DND-41 (cell line): ENCODE measurements around the gene APOM.
A peak's percentile ranks its signal among the peaks of the same experiment; 100 is the strongest.

ENCODE experiments used
- ATAC-seq: fragments of 200-7000 bp; cut with Tn5 transposase; 3 replicates; pipeline ENCODE4 v1.9.1; 2021; ENCODE audit warnings: low read depth; ENCODE audit not compliant: insufficient read depth
- DNase-seq: peaks from one replicate; pipeline ENCODE4 v3.0.0-alpha.2; 2020
- H2AFZ ChIP-seq: 2 replicates; pipeline ENCODE4 v1.6.0; 2012; ENCODE audit warnings: low read depth, low read length
- H3K27ac ChIP-seq: 2 replicates; pipeline ENCODE4 v1.5.1; 2012; ENCODE audit warnings: low read length, inconsistent platforms
- H3K27me3 ChIP-seq: fragments of 200-600 bp; sonication (generic); 2 replicates; pipeline ENCODE4 v1.6.0; 2012; ENCODE audit warnings: low read length, mild to moderate bottlenecking, inconsistent platforms; ENCODE audit not compliant: insufficient read depth, poor library complexity
- H3K36me3 ChIP-seq: 2 replicates; pipeline ENCODE4 v1.5.1; 2012; ENCODE audit warnings: low read length, inconsistent platforms; ENCODE audit not compliant: insufficient read depth
- H3K4me1 ChIP-seq: 2 replicates; pipeline ENCODE4 v1.5.1; 2012; ENCODE audit warnings: mild to moderate bottlenecking, low read length; ENCODE audit not compliant: insufficient read depth
- H3K4me2 ChIP-seq: 2 replicates; pipeline ENCODE4 v1.6.0; 2012; ENCODE audit warnings: mild to moderate bottlenecking, moderate library complexity, low read length, inconsistent platforms; ENCODE audit not compliant: insufficient read depth
- H3K4me3 ChIP-seq, 2 experiments: fragments of 200-600 bp in 1 of 2; shearing (Covaris generic) in 1 of 2; 2 replicates each; pipeline ENCODE4 v1.5.1; 2012 to 2016; ENCODE audit warnings: inconsistent platforms in 2 of 2, low read length in 2 of 2, mild to moderate bottlenecking in 2 of 2, low read depth in 1 of 2, moderate library complexity in 1 of 2
- H3K79me2 ChIP-seq: 2 replicates; pipeline ENCODE4 v1.6.0; 2012; ENCODE audit warnings: low read length, inconsistent platforms; ENCODE audit not compliant: insufficient read depth
- H3K9ac ChIP-seq: 2 replicates; pipeline ENCODE4 v1.6.0; 2012; ENCODE audit warnings: low read depth, mild to moderate bottlenecking, inconsistent platforms, low read length, moderate library complexity
- H3K9me3 ChIP-seq: 2 replicates; pipeline ENCODE4 v1.5.1; 2012; ENCODE audit warnings: low read length, moderate library complexity, mild to moderate bottlenecking, inconsistent platforms; ENCODE audit not compliant: insufficient read depth, severe bottlenecking
- H4K20me1 ChIP-seq: 2 replicates; pipeline ENCODE4 v1.6.0; 2012; ENCODE audit warnings: low read length; ENCODE audit not compliant: insufficient read depth
- CTCF ChIP-seq: IDR thresholded peaks from 2 replicates; pipeline ENCODE4 v1.5.1; 2012; ENCODE audit warnings: borderline replicate concordance, low read length, moderate library complexity, mild to moderate bottlenecking; ENCODE audit not compliant: poor library complexity, severe bottlenecking; ENCODE audit errors: extremely low read depth
- EZH2 ChIP-seq: IDR thresholded peaks from 3 replicates; pipeline ENCODE4 v1.6.1; 2012; ENCODE audit warnings: borderline replicate concordance, low read depth, mild to moderate bottlenecking, moderate library complexity, low read length, inconsistent platforms; ENCODE audit not compliant: severe bottlenecking

Gene APOM

DNA sequence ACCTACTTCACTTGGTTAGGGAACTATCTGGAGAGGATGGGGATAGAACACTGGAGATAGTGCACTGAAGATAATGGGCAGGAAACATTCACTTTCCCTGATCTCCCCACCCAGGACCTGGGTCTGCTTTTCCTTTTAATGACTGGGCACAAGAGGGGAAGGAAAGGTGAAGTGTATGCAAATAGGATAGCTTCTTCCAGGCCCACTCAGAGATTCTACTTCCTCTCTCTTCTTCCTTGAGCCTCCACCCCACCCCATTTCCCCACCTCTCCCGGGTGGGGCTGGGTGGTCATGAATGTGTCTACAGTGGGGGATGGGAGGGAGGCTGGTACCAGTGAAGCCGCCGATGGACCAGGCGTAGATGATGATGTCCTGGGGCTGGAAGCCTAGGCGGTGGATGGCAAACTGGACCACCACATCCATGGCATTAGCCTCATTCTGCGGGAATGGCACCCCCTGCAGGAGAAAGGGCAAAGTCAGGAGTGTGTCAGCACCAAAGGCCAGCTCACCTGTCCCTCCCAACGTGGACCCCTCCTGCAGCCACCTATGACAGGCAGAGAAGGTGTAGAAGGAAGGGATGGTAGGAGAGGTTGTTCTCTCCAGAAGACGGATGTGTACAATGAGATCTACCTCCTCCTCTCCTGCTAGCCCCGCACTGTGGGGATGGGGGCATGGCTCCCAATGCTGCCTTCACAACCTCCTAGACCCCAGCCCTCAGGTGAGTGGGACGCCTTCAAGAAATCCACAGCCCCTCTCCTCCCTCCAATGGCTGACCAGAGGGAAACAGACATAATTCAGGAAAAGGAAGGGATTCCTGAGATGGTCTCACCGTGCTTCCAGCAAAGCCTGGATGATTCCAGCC, 33.8 kb downstream of the APOM start:
- Histone ChIP-seq H3K36me3 (peaks cover 85% of the 10 kb centered on the region), H3K27me3 (no peaks in the 10 kb centered on the region), H4K20me1 (no peaks in the 10 kb centered on the region), H3K4me3 (no peak overlapping the region), H3K9ac (no peak overlapping the region), H2AFZ (no peak overlapping the region), H3K4me2 (no peak overlapping the region), H3K9me3 (no peaks in the 10 kb centered on the region), H3K4me1 (no peaks in the 10 kb centered on the region), H3K27ac (no peak overlapping the region), H3K79me2 (no peaks in the 10 kb centered on the region)
- ATAC-seq, result peak; percentile 38; the same call in 1 of the 3 replicates
- no peak for DNase-seq
- TF ChIP-seq CTCF, result peak; percentile 62
- no peak for TF ChIP-seq EZH2

- Histone ChIP-seq H3K4me3 (no peak overlapping the region), H3K36me3 (peaks cover 90% of the 10 kb centered on the region), H3K4me1 (no peaks in the 10 kb centered on the region), H4K20me1 (0 out of 2 replicates have a peak, but pooled peaks cover 4% of the 10 kb centered on the region), H3K79me2 (no peaks in the 10 kb centered on the region), H3K27ac (no peak overlapping the region), H3K9ac (no peak overlapping the region), H2AFZ (no peak overlapping the region), H3K4me2 (no peak overlapping the region), H3K9me3 (no peaks in the 10 kb centered on the region), H3K27me3 (no peaks in the 10 kb centered on the region)
- ATAC-seq, result no peak
- DNase-seq, result no peak
- no peak for TF ChIP-seq EZH2
- TF ChIP-seq CTCF, result no peak
Measured at GRCh38 chr6:31690231-31691077, 34.8 kb downstream of the APOM start.

- Histone ChIP-seq H3K4me1 (no peaks in the 10 kb centered on the region), H3K27ac (no peak overlapping the region)
Measured at GRCh38 chr6:31691078-31691463, 35.4 kb downstream of the APOM start.

More at GRCh38 chr6:31691078-31691463, 35.4 kb downstream of the APOM start:
- Histone ChIP-seq H3K9ac (no peak overlapping the region), H3K36me3 (peaks cover 92% of the 10 kb centered on the region), H3K79me2 (no peaks in the 10 kb centered on the region), H3K4me3 (no peak overlapping the region), H4K20me1 (0 out of 2 replicates have a peak, but pooled peaks cover 4% of the 10 kb centered on the region), H2AFZ (no peak overlapping the region), H3K27me3 (no peaks in the 10 kb centered on the region), H3K4me2 (no peak overlapping the region), H3K9me3 (no peaks in the 10 kb centered on the region)
- TF ChIP-seq EZH2 (no peak), CTCF (no peak)
- no peak for ATAC-seq
- no peak for DNase-seq
